NCI-H748 treated with DMSO at 0.1 percent for 48 hours (cell line): ENCODE results near the gene WHRN.

ENCODE experiments used
- DNase-seq: peaks from one replicate; lab custom pipeline; 2025; lab: John Stamatoyannopoulos, UW

Gene WHRN

GRCh38 chr9:114491430-114492003, 13.8 kb downstream of the WHRN start:
- no peak for DNase-seq

DNA sequence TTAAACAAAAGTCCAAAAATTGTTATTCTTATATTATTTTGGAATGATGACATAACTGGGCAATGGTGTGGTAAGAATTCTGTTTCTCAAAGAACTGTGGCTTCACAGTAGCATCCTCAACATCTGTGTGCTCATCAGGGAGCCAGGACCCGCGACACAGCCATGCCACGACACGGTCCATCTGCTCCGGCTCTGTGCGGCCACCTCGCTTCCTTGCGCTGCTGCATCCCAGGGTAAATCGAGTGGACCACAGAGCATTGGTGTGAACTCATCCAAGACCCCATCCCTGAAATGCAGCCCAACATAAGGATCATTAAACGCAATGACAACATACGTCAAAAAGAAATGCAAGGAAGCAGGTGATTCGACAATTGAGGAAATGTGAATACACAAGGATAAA, 15.3 kb downstream of the WHRN start:
- no peak for DNase-seq

DNA sequence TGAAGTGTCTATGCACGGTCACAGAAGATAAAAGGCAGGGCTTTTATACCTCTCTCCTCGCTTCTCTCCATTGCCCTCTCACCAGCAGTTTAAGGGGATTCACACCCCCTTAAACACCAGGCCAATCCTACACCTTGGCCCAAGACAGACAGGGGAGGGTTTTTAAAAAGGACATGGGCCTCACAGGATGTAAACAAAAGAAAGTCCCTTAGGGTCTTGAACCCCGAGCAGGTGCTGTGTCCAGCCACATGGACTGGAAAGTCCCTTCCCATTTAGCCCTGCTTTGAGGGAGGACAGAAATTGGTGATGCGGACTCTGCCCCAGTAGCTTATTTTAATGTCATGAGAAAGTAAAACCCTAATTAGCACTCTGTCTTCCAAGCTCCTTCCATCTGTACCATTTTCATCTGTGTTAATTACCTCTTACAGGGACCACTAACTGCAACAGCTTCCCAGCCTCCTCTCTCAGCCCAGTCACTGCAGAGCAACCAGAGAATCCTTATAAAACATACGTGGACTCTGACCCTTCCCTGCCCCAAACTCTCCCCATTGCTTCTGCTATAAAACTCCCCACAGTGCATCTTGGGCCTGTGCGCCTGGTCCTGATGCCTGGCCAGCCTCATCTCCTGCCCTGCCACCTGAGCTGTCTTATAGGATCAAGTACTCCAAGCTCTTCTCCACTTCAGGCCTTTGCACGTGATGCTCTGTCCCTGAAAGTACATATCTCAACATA, 16.7 kb downstream of the WHRN start:
- no peak for DNase-seq

GRCh38 chr9:114487607-114488300, 17.5 kb downstream of the WHRN start:
- DNase-seq: peak; percentile 41

DNA sequence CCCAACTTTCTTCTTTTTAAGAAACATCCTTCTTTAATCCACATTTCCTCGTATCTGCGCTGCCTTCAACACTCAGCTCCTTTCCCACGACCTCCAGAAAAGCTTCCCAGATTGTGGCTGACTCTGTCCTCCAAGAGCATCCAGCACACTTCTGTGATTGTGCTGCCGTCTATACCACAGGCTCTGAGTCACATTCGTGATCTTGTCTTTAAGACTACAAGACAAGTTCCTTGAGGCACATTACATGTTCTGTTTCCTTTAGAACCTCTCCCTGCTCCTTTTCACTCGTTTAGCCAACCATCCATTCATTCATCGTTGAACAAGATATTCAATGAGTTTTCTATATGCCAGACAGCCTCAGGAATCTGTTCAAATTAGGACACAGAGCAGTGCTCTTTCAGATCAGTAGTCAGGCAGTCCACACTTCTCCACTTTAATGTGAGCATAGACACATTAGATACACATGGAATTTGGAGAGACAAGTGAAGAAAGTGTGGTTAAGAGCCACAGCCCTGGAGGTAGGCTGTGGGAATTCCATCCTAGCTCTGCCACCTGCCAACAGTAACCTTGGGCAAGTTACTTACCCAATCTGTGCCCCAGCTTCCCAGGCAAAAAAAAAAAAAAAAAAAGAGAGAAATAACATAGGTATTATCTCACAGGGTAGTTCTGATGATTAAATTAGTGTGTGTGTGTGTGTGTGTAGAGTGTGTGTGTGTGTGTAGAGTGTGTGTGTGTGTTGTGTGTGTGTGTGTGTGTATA, 18.9 kb downstream of the WHRN start:
- no peak for DNase-seq

GRCh38 chr9:114484854-114485443, 20.3 kb downstream of the WHRN start:
- no peak for DNase-seq

DNA sequence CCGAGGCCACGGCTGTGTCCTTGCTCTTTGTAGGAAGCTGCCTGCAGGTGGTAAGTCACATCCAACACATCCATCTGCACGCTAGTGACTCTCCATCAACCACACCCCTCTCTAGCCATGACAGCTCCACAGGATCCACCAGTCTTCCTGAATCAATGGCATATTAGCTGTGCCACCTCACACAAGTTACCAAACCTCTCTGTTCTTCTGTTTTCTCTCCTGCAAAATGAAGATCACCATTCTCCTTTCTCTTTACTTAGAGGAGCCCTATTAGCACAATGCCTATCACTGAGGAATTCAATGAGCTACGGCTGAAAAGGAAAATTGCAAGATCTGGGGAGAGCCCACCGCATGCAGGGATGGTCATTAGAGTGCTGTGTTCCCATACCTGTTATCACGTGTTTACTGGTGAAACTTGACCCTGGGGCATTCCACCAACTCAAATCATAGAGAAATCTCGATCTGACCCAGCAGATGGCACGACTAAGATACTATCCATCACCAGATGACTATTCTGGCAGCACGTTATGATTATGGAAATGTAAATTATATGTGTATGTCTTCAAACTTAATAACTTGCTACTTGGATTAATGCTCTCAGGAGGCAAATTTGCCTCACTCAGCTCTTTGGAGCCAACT, 20.9 kb downstream of the WHRN start:
- DNase-seq: no peak

GRCh38 chr9:114483499-114483898, 21.8 kb downstream of the WHRN start:
- no peak for DNase-seq

GRCh38 chr9:114482593-114482992, 22.7 kb downstream of the WHRN start:
- no peak for DNase-seq

DNA sequence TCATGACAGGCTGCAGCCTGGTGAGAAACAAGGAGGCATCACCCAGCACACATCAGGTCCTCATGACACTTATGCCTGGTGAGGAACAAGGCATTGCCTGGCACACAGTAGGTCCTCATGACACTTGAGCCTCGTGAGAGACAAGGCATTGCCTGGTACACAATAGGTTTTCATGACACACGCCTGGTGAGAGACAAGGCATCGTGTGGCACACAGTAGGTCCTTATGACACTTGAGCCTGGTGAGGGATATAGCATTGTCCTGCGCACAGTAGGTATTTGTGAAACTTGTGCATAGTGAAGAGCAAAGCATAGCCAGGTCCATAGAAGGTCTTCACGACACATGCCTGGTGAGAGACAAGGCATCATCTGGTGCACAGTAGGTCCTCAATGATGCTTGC, 23.5 kb downstream of the WHRN start:
- DNase-seq: no peak

GRCh38 chr9:114480746-114481435, 24.4 kb downstream of the WHRN start:
- no peak for DNase-seq

GRCh38 chr9:114478871-114479270, 26.4 kb downstream of the WHRN start:
- DNase-seq: no peak

- DNase-seq: no peak
These were observed 26.8 kb downstream of the WHRN start for GRCh38 chr9:114478459-114478858.

GRCh38 chr9:114477642-114478041, 27.6 kb downstream of the WHRN start:
- no peak for DNase-seq

GRCh38 chr9:114476891-114477469, 28.3 kb downstream of the WHRN start:
- no peak for DNase-seq

- no peak for DNase-seq
These were observed 29.7 kb downstream of the WHRN start for GRCh38 chr9:114475412-114476135.

DNA sequence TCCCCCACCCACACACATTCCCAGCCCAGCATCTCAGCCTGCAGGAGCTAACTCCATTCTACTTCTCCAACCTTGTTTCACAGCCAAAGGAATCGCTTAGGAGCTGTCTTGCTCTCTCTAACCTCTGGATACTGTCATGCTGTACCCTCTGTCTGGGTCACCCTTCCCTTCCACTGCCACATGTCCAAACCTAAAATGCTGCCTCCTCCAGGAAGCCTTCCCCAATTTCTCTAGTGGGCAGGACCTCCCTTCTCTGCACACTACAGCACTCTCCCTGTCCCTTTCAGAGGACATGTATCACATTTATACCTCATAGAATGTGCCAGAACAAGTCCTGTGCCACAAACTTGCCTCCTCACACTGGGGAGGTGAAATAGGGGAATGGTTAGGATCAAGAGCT, 30.8 kb downstream of the WHRN start:
- DNase-seq: no peak

DNA sequence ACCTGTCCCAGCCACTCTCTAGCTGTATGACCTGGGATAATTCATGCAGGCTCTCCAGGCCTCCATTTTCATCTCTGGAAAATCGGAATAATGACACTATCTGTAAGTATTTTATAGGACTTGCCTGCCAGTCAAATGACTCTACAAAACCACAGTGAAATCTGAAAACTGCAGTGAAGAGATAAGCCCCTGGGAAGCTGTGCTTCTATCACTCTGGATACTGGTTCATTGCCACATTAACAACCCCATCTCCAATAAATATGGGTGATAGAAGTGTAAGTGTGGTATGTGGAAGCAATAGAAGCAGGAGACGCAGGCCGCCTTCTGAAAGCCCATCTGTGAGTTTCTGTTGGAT, 31.8 kb downstream of the WHRN start:
- DNase-seq: no peak

GRCh38 chr9:114472765-114473446, 32.4 kb downstream of the WHRN start:
- no peak for DNase-seq

- DNase-seq: no peak
These were observed 34.1 kb downstream of the WHRN start for GRCh38 chr9:114471157-114471556.
